ENCODE results near the gene XXYLT1. TPM values are rescaled to one million over a fixed set of nuclear protein-coding genes. Genes with fewer than 3 reads are reported as not detected.

Gene XXYLT1
- total and polyA plus RNA-seq, 10 donors, result 2.7 to 22.3 (median 9.5) TPM

- H3K27me3 ChIP-seq (replicated peaks in 1 of 7), result no peaks in the 10 kb centered on the region
- H3K9me3 ChIP-seq, result no peaks in the 10 kb centered on the region
- peak overlapping the region in 7 of 8 donors; percentile 59 to 81 (median 74) for H3K27ac ChIP-seq
- no peak overlapping the region for H3K4me3 ChIP-seq
- DNase-seq, result no peak
- TF ChIP-seq CTCF (IDR thresholded peaks at IDR 0.05 in 8 of 11, conservative IDR thresholded peaks at IDR 0.05 in 3 of 11) (no peak), POLR2A (IDR thresholded peaks at IDR 0.05) (no peak), POLR2AphosphoS5 (IDR thresholded peaks at IDR 0.05) (no peak)
- peaks cover 47 to 100% (median 87%) of the 10 kb centered on the region in 6 donors for H3K4me1 ChIP-seq
- no peaks in the 10 kb centered on the region for H3K36me3 ChIP-seq
- intact Hi-C loops (cut with DNase I; ENCODE audit: low total_unique reads), result loop anchor here (10.0 kb wide), 1 partner anchor 75 kb away; no protein-coding TSS in a partner anchor
- WGBS, 5 donors, result 82 to 93% (median 90%) methylated on average over 6 of the region's 6 CpGs
Observed at GRCh38 chr3:195159814-195160165, 111.2 kb downstream of the XXYLT1 start.

DNA sequence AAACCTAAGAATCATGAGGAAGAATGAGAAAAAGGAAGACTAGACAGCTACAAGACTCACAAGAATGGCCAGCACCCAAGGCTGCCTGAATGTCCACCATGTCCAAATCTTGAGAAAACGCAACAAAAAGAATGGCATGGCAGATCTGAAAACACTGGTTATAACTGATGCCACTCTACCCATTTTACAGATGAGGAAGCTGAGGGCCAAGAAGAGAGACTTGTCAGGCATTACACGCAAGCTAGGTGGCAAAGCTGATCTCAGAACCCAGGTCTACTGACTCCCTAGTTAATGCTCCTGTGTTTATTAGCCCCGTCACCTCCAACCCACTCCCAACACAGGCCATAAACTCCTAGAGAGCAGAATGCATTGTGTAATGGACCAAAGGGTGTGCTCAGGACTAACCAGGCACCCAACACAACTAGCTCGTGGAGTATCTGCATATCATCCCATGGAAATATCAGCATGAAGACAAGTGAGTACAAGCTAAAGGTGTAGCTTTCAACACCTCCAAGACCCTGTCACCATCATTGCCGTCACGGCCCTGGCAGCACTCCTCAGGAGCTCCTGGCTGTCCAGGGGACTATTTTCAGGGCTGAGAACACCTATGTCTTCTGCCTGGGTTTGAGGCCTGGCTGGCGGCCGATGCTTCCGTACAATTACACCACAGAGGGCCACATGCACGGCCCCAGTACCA lies 111.7 kb downstream of the XXYLT1 start:
- Histone ChIP-seq H3K4me1 (peaks cover 52 to 100% (median 90%) of the 10 kb centered on the region in 6 donors), H3K27ac (peak overlapping the region in 4 of 8 donors; percentile 73 to 81 (median 76)), H3K9me3 (no peaks in the 10 kb centered on the region), H3K36me3 (no peaks in the 10 kb centered on the region), H3K27me3 (replicated peaks in 1 of 7) (no peaks in the 10 kb centered on the region), H3K4me3 (no peak overlapping the region)
- TF ChIP-seq POLR2AphosphoS5 (IDR thresholded peaks at IDR 0.05), result no peak
- no peak for TF ChIP-seq POLR2A (IDR thresholded peaks at IDR 0.05)
- no peak for TF ChIP-seq CTCF (IDR thresholded peaks at IDR 0.05 in 8 of 11, conservative IDR thresholded peaks at IDR 0.05 in 3 of 11)
- WGBS, 5 donors, result 95 to 99% (median 96%) methylated on average over 7 to 10 of the region's 10 CpGs
- no peak for DNase-seq
- intact Hi-C loops (cut with DNase I; ENCODE audit: low total_unique reads), result no loop called here

- TF ChIP-seq POLR2AphosphoS5 (IDR thresholded peaks at IDR 0.05) (no peak), CTCF (IDR thresholded peaks at IDR 0.05 in 8 of 11, conservative IDR thresholded peaks at IDR 0.05 in 3 of 11) (no peak), POLR2A (IDR thresholded peaks at IDR 0.05) (no peak)
- H3K27me3 ChIP-seq (replicated peaks in 1 of 7), result no peaks in the 10 kb centered on the region
- intact Hi-C loops (cut with DNase I; ENCODE audit: low total_unique reads), result no loop called here
- H3K27ac ChIP-seq, result no peak overlapping the region
- H3K4me3 ChIP-seq, result no peak overlapping the region
- no peaks in the 10 kb centered on the region for H3K9me3 ChIP-seq
- no peak for DNase-seq
- H3K36me3 ChIP-seq, result no peaks in the 10 kb centered on the region
- H3K4me1 ChIP-seq, result peaks cover 41 to 96% (median 82%) of the 10 kb centered on the region in 6 donors
- WGBS, 5 donors, result 79 to 87% (median 86%) methylated on average over 20 of the region's 20 CpGs
Observed at GRCh38 chr3:195156286-195156890, 114.6 kb downstream of the XXYLT1 start.

DNA sequence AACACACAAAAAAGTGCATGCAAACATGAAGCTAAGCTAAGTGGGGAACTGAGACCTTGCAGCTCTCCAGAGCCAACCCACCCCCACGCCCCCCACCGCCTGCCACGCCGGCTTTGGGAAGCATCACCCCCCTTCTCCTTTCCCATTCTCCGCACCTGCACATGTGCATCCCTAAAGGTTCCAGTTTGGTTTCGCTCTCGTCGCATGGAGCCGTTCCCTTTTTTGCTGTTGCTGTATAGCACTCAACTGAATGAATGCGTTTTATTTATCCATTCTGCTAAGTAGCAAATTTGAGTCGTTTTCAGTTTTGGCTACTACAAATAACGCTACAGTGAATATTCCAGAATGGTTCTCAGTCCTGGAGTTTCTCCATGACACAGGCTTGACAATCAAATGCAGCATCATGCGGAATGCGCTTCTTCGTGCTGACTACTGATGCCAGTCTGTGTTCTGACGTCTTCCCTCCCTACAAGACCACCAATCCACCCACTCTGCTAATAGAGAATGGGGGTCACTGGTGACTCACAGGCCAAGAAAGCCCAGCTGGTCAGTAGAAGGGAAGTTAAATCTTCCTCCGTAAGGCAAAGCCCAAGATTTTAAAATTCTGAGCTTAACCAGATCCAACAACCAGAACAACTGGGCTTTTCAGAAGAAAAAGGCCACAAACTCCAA lies 115.3 kb downstream of the XXYLT1 start:
- no peaks in the 10 kb centered on the region for H3K36me3 ChIP-seq
- intact Hi-C loops (cut with DNase I; ENCODE audit: low total_unique reads), result no loop called here
- TF ChIP-seq POLR2AphosphoS5 (IDR thresholded peaks at IDR 0.05) (no peak), CTCF (IDR thresholded peaks at IDR 0.05 in 8 of 11, conservative IDR thresholded peaks at IDR 0.05 in 3 of 11) (no peak), POLR2A (IDR thresholded peaks at IDR 0.05) (no peak)
- DNase-seq, result no peak
- no peaks in the 10 kb centered on the region for H3K27me3 ChIP-seq (replicated peaks in 1 of 7)
- H3K27ac ChIP-seq, result peak overlapping the region in 6 of 8 donors; percentile 55 to 82 (median 76)
- WGBS, 5 donors, result 71 to 82% (median 73%) methylated on average over 17 of the region's 17 CpGs
- H3K9me3 ChIP-seq, result no peaks in the 10 kb centered on the region
- peaks cover 35 to 96% (median 82%) of the 10 kb centered on the region in 6 donors for H3K4me1 ChIP-seq
- H3K4me3 ChIP-seq, result no peak overlapping the region

Measured in spleen (tissue), 11 donors.